Fibroblast of the conjunctiva (primary cell): Measurements from ENCODE around the gene C9orf78.

ENCODE experiments used
- DNase-seq: peaks from one replicate; pipeline ENCODE4 v3.0.0-alpha.2; 2010; ENCODE audit warnings: low read depth

C9orf78 gene, protein sequence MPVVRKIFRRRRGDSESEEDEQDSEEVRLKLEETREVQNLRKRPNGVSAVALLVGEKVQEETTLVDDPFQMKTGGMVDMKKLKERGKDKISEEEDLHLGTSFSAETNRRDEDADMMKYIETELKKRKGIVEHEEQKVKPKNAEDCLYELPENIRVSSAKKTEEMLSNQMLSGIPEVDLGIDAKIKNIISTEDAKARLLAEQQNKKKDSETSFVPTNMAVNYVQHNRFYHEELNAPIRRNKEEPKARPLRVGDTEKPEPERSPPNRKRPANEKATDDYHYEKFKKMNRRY

DNA sequence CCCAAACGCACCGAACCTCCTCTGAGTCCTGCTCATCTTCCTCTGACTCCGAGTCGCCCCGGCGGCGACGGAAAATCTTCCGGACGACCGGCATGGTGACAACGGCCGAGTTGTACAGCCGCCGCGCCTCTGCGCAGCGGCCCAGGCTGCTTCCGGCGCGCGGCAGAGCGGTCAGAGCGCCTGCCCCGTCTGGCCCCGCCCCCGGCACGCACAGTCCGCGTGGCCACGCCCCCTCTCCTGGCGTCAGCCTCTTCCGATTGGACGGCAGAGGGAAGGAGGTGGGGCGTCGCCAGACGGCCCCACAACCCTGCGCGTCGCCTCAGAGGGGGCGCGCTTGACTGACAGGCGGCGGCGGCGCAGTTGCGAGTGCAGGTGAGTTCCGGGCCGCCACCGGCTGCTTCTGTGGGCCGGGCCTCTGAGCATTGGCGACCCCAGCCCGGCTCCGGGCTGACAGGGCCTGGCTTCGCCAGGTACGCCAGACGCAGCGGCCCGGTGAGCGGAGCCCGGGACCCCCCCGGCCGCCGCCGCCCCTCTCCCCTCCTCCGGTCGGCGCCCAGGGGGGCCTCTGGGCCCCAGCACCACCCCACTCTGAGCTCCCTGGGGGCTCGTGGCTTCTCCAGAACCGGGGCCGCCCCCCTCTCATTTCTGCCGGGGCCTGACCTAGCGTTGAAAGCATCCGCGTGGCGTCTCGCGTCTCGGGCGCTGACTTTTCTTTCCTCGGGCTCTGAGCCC is at the start of gene C9orf78, which contains the start of gene USP20:
C9orf78 (minus strand) TSS at position 148 of the 732 bp plus-strand sequence; CDS start at position 94, 54 bp downstream.
USP20 (plus strand) TSS at position 331 of the 732 bp plus-strand sequence. CDS start 17,098 bp downstream, outside the sequence.
- DNase-seq: peak; percentile 92

DNA sequence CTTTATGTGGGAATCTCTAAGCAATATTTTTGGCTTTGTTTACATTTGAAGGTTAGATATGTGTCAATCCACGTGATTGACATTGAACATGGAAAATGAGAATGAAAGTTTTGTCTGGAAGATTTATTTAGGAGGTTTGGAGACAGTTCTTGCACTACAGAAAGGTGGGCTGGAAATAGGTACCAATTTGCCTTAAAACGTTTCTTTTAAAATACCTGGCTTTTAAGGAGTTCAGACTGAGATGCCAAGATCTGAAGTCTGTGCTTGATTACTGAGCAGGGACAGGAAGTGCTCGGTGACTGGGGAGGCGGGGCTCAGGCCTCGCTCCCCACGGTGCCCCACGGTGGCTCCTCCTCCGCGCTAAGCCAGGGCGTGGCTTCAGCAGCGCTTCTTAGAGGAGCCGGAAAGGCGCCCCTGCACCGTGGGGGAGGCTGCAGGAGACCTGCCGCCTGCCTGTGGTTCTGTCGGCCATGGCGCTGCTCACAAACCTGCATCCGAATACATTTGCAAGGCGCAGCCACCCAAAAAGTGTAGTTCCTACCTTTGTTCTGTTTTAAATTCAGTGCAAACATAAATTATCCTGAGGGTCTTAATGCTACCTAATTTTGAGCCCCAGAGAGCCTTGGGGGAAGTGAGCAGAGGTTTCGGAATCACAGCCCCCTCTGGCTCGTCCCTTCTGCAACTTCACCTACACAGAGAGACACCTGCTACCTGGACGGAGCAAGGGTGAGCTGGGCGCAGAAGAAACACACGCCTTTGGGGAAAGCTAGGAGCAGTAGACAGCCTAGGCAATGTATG is 49.3 kb upstream of the C9orf78 start:
- DNase-seq: peak; percentile 60

DNA sequence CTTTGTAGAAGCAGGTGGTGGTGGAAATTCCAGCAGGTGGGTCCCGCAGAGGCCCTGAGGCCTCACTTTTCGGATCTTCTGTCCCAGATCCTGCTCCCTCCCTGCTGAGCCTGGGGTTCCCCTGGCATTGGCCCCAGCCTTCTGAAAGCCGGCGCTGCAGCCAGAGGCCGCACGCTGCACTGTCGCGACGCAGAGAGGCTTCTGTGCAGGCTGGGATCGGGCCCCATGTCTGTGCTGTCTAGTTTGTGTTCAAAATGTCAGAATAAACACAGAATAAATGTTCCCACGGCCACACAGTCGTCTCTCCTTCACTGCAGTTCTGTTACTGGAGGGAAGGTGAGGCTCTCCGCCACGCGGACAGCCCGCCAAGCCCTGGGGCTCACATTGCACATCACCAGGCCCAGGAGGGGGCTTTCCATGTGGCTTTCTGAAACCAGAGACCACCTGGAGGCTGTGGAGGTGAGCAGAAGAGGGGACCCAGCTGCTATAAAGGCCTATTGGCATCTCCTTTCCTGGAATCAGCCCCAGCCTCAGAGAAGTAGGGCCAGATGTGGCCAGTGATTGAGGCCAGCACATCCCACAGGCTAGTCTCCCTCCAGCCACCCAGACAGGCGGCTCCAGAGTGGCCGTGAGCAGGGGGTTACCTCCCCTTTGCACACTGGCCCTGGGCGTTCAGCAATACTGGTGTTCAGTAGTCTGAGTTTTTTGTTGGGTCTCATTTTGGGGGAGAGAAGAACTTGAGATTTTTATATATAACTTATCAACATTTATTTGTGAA is 46.7 kb upstream of the C9orf78 start:
- no peak for DNase-seq

DNA sequence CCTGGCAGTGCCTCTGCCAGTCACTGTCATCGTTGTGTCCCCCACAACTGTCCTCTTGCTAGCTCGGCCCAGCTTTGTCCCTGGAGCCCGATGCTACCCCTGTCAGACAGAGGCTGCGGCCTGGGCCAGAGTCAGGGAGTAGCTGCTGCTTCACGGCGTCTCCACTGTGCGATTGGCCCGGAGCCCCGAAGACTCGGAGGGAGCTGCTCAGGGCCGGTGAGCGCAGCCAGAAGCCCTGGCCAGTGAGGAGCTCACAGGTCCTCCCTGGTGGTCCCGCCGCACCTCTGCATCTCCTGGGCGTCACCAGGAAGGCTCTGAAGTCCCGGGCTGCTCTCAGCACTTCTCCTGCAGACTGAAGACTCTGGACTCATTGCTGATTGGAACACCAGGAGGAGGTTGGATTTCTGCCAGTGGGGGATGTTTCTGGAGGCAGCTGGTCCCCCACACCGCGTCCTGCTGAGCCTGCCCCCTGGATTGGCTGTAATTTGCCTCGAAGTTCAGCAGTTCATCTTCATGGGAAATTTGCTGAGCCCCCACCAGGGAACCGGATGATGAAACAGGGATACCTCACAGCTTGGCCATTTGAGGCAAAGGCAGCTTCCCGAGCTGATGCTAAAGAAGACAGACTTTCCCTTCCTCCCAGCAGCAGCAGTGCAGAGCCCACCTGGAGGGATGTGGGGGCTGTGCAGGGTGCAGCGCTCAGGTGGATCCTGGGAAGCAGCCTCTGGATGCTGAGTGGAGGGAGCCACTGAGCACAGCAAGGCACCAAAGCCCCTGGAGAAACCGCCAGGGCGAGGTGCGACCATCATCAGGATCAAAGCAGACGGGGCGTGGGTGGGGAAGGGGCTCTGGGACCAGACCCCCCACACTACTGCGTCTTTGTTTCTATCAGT is 45.8 kb upstream of the C9orf78 start:
- DNase-seq: peak; percentile 32

DNA sequence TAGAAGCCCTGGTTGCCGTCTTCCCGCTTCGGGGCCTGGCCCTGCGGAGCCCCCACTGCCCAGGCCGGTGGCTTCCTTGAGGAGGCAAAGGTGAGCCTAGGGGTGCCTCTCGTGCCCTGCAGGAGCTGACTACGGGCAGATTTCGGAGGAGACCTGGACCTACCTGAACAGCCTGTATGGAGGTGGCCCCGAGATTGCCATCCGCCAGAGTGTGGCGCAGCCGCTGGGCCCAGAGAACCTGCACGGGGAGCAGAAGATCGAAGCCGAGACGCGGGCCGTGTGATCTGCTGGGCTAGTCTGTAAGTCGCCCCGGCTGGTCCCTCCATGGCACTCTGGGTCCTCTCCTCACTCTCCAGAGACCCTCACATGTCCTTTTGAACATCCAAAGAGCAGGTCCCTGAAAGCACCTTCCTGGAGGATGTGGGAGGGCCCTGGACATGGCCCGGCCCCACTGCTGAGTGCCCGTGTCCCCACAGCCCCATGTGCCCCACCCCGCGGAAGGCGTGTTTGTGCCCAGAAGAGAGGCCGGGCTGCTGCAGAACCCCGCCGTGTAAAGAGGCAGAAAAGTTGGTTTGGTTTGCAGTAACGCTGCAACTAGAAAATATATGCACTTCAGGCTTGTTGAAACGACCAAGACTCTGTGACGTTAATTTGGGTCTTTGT is 45.0 kb upstream of the C9orf78 start:
- no peak for DNase-seq

DNA sequence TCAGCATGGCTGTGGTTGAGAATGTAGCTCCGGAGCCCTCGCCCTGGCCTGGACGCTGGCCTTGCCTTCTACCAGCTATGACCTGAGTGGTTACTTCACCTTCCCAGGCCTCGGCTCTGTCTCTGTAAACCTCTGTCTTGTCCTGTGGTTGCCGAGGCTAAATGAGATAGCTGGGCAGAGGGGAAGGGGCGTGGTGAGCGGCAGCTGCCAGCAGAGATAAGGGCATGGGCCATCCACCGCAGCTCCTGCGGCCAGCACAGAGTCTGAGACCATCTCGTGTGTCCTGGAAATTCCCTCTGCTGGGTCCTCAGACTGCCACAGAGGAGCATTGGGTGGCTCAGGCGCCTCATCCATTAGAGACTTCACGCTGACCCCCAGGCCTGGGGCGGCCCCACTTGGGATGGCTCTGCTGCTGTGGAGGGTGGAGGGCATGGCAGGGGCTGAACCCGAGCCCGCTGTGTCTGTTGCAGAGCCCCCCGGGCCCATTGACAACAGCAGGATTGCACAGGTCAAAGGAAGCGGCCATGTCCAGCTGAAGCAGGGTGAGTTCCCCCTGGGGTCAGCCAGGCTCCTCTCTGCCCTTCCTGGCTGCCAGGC is 44.1 kb upstream of the C9orf78 start:
- no peak for DNase-seq

DNA sequence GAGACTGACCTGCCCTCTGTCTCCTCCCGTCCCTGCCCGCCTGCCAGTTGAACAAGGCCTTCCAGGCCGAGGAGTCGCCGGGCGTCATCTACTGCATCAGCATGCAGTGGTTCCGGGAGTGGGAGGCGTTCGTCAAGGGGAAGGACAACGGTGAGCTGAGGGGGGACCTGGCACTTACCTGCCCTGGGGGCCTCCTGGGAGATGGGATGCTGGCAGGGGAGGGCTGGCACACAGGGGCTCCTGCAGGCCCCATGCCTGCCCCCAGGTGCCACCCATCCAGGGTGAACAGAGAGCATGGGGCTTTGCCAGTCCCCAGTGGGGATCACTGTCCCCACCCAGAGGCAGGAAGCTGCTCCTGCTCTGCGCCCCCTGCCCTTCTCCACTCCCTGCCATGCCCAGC is 43.2 kb upstream of the C9orf78 start:
- DNase-seq: no peak

DNA sequence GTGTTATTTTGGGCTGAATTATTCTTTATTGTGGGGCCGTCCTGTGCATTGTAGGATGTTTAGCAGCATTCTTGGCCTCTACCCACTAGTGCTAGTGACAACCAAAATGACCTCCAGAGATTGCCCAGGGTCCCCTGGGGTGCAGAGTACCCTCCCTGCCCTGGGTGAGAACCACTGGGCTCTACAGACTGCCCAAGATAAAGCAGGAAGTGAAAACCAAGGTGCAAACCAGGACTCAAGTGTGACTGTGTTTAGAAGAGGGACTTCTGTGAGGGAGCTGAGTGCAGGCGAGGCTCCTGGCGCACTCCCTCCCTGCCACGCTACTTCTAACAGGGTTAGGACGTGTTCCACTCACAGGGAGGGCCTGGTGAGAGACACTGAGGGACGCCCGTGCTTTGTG is 41.7 kb upstream of the C9orf78 start:
- DNase-seq: no peak

DNA sequence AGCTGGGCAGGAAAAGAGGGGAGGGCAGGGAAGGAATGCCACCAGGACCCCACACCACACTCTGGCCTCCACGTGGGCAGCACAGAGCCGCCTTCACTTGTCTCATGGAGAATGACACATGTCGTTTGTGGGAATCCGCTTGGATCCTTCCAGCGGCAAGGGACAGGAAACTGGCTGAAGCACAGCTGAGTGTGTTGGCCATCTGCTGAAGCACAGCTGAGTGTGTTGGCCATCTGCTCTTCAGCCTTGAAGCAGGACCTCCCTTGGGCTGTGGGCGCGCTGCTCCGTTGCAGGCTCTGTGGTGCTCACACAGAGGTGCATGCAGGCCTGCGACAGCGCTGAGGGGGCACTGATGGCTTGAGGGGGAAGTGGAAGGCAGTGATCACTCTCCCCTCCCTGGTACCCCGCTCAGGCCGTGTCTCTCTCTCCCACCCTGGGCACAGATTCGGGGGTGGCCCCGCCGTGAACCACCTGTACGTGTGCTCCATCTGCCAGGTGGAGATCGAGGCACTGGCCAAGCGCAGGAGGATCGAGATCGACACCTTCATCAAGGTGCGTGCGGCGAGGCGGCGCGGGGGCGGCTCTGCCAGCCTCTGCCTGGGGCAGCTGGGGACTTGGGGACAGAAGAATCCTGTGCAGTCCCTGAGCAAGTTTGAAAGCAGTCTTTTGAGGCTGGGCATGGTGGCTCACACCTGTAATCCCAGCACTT is 40.8 kb upstream of the C9orf78 start:
- no peak for DNase-seq

DNA sequence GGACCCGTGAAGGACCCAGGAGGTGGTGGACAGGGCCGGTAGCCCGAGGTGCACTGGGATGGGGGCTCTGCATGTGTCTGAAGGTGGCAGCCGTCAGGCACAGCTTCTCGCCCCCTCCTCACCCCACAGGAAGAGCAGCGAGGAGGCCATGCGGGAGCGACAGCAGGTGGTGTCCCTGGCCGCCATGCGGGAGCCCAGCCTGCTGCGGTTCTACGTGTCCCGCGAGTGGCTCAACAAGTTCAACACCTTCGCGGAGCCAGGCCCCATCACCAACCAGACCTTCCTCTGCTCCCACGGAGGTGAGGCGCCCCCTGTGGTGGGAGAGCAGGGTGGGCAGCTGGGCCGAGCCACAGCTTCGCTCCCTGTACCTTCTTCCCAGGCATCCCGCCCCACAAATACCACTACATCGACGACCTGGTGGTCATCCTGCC is 40.1 kb upstream of the C9orf78 start:
- DNase-seq: no peak

DNA sequence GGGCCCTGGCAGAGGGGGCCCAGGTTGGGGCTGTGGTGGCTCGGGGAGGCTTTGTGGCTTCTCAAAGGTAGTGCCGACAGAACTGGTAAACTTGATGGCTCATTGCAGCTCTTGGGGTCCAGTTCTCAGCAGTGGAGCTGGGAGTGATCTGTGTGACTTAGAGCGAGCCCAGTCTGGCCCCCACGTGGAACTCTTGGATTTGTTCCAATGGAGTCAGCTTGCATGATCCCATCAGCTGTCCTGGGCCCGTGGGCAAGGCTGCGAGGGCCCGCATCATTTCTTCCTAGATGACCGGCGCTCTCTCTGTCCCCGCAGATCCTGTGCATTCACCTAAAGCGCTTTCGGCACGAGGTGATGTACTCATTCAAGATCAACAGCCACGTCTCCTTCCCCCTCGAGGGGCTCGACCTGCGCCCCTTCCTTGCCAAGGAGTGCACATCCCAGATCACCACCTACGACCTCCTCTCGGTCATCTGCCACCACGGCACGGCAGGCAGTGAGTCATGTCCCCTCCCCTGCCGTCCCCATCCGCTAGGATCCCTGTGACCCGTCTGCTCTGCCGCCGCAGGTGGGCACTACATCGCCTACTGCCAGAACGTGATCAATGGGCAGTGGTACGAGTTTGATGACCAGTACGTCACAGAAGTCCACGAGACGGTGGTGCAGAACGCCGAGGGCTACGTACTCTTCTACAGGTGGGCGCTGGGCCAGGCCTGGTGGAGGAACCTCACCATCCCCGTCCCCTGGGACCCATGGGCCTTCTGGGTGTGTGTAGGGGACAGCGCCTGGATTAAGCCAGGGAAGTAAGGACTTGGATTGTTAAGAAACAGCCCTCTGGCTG is 39.4 kb upstream of the C9orf78 start:
- no peak for DNase-seq

DNA sequence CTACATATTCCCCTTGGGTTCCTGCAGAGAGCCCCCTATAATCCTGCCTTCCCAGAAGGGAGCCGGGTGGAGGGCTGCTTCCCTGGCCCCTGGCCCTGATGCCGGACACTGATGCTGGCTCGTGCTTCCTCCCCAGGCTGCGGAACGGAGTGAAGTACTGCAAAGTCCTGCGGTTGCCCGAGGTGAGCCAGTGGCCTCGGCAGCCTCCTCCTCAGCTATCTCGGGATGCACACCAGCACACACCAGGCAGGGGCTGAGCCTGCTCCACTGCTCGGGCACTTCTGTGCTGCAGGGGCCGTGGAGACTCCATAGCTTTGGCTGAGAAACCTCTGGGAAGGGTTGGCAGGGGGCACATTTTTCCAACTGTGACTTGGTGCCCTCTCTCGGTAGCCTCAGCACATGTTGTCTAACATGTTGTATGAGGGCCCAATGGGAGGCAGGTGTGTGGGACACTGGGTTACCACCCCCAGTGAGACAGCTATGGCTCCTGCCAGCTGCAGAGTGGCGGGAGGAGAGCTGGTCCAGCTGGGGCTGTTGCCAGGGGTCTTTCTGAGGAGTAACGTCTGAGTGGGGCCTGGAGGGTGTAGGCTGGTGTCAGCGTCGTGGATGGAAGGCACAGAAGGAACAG is 38.6 kb upstream of the C9orf78 start:
- no peak for DNase-seq

DNA sequence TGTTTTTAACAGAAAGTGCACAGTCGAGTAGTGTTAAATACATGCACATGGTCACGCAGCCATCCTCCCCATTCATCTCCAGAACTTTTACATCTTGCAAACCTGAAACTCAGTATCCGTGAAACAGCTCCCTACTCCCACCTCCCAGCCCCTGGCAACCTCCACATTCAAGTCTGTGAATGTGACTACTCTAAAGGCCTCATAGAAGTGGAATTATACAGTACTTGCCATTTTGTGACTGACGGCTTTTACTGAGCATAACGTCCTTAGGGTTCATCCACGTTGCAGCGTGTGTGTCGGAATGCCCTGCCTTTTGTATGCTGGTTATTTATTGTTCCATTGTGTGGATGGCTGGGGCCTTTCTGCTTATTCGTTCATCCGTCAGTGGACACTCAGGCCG is 36.0 kb upstream of the C9orf78 start:
- DNase-seq: no peak

DNA sequence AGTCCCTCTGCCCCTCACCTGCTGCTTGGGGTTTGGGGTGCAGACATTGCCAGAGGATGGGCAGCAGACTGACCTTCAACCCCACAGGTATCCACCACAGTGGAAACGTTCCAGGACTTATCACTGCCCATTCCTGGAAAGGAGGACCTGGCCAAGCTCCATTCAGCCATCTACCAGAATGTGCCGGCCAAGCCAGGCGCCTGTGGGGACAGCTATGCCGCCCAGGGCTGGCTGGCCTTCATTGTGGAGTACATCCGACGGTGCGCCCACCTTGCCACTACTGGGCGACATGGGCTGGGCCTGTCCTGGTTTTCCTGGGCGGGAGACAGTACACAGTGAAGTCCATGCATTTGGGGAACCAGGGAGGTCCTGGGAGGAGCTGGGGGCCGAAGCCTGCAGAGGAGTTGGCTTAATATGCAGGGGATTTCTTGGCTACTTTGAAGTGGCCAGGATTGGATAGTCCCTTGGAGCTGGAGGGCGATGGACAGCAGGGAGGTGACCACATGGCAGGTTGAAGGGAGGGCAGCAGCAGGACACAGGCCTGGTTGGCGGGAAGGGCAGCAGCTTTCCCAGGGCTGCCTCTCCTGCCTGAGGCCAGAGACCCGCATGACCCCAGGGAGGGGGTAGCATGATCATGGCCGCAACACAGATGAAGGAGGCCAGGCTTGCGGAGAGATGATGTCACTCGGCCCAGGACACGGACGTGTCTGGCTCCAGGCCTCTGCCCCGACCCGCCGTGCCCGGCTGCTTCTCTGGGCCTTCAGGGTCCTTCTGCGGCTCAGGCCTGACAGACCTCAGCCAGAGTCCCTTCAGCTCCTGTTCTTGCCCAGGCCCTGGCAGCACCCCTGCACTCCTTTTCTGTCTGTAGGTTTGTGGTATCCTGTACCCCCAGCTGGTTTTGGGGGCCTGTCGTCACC is 34.8 kb upstream of the C9orf78 start:
- DNase-seq: no peak

DNA sequence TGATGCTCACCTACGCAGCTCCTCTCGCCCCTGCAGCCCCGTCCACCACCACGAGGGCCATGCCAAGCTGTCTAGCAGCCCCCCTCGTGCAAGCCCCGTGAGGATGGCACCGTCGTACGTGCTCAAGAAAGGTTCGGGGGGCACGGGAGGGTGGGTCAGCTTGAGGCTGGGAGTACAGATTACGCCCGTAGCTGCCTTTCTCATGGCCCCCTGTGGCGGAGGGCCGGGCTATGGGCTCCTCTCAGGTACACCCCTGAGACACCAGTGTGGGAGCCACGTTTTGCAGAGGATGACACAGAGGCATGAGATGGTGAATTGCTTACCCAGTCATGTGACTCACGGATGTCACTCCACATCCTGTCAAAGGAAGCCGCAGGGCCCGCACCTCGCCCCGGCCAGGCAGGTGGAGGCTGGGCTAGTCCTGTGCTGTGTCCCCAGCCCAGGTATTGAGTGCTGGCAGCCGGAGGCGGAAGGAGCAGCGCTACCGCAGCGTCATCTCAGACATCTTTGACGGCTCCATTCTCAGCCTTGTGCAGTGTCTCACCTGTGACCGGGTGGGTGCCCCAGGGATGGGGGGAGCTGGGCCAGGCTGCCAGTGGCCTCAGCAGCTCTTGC is 33.9 kb upstream of the C9orf78 start:
- DNase-seq: no peak
